Stimulated activated CD8-positive, alpha-beta memory T cell treated with anti-CD3 and anti-CD28 coated beads, Interleukin-12 subunit alpha, Interleukin-12 subunit beta, amount 100 ng/mL, for 1 hour (primary cell): ENCODE data around the gene TERT.
"Not testable (repeated sequence)": the region's sequence is repeated elsewhere in the genome, so short reads cannot be mapped to it uniquely, and the experiment has no call there.

ENCODE experiments used
- DNase-seq: peaks from one replicate; pipeline ENCODE4 v3.0.0-alpha.2; 2020; ENCODE audit warnings: low read depth

Gene TERT

GRCh38 chr5:1294206-1294834 is 548 bp downstream of the TERT start:
- no peak for DNase-seq

DNA sequence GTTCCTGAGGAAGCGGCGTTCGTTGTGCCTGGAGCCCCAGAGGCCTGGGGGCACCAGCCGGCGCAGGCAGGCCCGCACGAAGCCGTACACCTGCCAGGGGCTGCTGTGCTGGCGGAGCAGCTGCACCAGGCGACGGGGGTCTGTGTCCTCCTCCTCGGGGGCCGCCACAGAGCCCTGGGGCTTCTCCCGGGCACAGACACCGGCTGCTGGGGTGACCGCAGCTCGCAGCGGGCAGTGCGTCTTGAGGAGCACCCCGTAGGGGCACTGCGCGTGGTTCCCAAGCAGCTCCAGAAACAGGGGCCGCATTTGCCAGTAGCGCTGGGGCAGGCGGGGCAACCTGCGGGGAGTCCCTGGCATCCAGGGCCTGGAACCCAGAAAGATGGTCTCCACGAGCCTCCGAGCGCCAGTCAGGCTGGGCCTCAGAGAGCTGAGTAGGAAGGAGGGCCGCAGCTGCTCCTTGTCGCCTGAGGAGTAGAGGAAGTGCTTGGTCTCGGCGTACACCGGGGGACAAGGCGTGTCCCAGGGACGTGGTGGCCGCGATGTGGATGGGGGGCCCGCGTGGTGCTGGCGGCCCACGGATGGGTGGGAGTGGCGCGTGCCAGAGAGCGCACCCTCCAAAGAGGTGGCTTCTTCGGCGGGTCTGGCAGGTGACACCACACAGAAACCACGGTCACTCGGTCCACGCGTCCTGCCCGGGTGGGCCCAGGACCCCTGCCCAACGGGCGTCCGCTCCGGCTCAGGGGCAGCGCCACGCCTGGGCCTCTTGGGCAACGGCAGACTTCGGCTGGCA is 1.3 kb downstream of the TERT start:
- DNase-seq, result no peak

GRCh38 chr5:1292846-1293415 is 1.9 kb downstream of the TERT start:
- no peak for DNase-seq

DNA sequence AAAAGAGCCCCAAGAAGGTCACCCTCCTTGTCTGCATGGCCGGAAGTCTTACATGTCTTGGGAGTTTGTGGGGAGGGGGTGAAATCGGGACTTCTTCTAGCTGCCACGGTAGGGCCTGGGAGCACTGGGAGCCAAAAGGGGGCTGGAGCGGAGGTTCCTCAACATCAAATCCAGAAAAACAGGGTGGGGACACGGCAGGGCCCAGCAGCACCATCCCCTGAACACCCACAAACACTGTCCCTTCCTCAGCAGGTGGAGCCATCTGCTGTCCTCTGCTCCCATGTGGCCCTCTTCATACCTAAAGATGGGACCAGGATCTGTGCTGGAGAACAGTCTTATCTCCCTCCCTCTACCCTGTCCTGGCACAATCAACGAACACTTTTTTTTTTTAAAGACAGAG is 2.7 kb downstream of the TERT start:
- no peak for DNase-seq

- no peak for DNase-seq
Measured at GRCh38 chr5:1291611-1292080, 3.2 kb downstream of the TERT start.

GRCh38 chr5:1290956-1291355 is 3.9 kb downstream of the TERT start:
- not testable (repeated sequence) for DNase-seq

DNA sequence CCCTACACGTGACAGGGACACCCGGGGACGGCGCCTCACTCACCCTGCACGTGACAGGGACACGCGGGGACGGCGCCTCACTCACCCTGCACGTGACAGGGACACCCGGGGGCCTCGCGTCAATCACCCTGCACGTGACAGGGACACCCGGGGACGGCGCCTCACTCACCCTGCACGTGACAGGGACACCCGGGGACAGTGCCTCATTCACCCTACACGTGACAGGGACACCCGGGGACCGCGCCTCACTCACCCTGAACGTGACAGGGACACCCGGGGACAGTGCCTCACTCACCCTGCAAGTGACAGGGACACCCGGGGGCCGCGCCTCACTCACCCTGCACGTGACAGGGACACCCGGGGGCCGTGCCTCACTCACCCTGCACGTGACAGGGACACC is 5.3 kb downstream of the TERT start:
- DNase-seq, result not testable (repeated sequence)

DNA sequence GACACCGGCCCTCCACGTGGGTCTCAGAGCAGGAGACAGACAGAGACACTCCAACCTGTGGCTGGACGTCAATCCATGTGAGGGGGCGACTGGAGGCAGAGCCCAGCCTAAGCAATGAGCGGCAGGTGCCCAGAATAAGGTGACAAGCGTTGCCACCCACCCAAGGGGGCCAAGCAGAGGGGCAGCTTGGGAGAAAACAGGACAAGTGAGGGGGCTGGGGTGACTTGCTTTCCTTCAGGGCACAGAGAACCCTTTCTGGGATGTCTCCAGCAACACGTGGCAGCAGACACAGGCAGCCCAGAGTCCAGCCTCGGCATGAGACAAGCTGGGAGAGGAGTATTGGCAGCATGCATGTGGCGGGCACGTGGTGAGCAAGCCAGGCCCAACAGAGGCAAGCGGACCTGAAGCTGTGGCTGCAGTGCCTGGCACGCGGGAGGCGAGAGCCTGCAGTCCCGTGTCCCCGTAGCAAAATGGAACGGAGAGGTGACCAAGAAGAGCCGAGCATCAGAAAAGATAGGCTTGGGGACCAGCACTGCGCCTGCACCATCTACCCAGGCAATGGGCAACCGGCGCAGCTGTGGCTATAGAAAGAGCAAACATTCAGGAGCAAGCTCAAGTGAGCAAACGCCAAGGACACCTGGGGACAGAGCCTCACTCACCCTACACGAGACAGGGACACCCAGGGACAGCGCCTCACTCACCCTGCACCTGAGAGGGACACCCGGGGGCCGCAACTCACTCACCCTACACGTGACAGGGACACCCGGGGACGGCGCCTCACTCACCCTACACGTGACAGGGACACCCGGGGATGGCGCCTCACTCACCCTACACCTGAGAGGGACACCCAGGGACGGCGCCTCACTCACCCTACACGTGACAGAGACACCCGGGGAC is 6.2 kb downstream of the TERT start:
- DNase-seq, result no peak

- no peak for DNase-seq
Measured at GRCh38 chr5:1285883-1286291, 9.0 kb downstream of the TERT start.

- DNase-seq, result no peak
Measured at GRCh38 chr5:1285141-1285540, 9.7 kb downstream of the TERT start.

GRCh38 chr5:1284336-1284970 is 10.4 kb downstream of the TERT start:
- DNase-seq, result not testable (repeated sequence)

GRCh38 chr5:1283729-1284041 is 11.2 kb downstream of the TERT start:
- not testable (repeated sequence) for DNase-seq

DNA sequence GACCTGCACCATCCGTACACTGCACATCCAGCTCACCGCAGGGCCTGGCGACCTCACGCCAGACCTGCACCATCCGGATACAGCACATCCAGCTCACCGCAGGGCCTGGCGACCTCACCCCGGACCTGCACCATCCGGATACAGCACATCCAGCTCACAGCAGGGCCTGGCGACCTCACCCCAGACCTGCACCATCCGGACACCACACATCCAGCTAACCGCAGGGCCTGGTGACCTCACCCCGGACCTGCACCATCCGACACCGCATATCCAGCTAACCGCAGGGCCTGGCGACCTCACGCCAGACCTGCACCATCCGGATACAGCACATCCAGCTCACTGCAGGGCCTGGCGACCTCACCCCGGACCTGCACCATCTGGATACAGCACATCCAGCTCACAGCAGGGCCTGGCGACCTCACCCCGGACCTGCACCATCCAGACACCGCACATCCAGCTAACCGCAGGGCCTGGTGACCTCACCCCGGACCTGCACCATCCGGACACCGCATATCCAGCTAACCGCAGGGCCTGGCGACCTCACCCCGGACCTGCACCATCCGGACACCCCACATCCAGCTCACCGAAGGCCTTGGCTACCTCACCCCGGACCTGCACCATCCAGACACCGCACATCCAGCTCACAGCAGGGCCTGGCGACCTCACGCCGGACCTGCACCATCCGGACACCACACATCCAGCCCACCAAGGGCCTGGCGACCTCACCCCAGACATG is 11.7 kb downstream of the TERT start:
- not testable (repeated sequence) for DNase-seq

GRCh38 chr5:1282131-1282992 is 12.5 kb downstream of the TERT start:
- no peak for DNase-seq

DNA sequence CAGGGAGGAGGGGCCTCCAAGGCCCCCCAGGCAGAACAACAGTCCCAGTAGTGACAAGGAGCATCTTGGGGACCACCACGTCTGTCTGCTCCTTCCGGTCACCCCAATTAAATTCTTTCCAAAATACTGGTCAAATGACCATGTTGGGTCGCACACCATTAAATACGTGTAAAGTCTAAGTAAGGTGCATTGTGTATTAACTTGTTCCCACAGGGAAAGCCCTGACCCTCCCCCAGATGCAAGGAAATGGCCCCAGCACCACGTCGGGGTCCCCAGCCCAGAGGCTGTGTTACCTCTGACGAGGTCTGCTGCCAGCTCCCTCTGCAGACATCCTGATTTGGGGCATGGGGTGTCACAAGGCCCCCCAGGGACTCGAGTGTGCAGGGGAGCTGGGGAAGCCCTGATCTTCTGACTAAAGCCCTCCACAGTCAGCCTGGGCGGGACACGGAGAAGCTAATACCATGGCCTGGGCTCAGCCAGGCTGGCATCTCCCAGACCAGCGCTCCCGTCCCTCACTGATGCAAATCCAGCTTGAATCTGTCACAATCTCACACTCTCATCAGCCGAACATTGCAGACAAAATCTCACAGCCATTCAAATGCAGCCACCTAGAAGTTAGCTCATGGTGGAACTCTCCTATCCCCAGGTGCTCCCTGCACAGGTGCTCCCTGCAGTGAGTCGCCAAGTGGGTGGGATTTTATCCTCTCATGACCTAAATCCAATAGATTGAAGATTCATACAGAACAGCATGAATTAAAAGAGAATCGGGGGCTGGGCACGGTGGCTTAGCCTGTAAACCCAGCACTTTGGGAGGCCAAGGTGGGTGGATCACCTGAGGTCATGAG is 13.6 kb downstream of the TERT start:
- no peak for DNase-seq

DNA sequence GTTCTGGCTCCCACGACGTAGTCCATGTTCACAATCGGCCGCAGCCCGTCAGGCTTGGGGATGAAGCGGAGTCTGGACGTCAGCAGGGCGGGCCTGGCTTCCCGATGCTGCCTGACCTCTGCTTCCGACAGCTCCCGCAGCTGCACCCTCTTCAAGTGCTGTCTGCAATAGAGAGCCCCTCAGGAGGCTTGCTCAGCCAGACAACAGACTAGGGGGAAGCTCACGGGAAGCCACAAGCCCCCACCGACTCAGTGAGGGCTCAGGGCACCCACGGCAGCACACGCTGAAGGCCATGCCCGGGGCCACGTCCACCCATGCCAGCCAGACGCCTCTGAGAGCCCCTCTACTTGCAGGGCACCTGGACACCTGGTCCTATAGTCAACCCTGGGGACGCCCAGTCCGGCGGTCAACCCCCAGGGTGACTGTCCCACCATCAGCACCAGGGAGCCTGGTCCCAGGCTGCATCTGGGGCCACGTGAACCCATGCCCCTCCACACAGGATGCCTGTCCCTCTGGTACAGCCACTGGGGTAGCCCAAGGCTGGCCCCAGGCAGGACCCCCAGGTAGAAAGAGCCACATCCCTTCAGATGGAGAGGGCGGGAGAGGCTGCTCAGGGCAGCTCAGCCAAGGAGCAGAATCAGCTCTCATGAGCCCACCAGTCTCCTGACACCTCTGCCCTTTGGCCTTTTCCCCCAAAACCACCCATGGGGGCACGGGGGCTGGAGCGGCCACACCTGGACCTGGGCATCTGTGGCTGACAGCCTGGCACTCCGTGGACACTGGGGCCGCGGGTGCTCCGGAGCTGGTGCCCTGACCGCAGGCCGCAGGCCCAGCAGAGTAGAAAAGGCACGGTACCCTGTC is 14.5 kb downstream of the TERT start:
- no peak for DNase-seq

DNA sequence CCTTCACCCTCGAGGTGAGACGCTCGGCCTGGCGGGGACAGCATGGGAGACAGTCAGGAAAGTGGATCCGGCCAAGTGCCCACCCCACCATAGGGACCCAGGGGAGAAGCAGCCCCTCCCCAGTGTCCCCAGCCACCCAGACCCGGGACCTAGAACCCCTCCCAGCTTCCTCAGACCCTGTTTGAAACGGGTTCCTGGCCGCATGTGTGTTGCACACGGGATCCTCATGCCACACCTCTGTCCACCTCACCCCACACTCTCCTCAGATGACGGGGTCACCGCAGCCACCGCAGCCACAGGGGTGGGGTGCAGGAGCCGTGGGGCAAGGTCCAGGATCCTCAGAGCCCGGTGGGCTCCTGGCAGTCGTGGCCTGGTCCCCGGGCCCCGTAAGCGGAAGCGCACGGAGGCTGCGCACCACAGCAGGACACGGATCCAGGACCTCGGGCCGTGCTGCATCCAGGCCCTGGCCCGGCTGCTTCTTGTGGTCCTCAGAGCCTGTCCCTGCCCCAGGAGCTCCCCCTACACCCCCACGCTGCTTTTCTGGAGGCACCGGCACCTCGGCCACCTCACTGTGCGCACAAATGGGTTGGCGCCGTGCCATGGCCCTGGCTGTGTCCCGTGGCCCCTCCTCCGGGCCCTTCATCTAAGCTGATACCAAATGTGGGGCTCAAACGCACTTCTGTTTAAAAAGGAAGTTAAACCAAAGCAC is 15.3 kb downstream of the TERT start:
- DNase-seq, result no peak
